ENCODE measurements around the gene PHF19.

The PHF19 gene

GRCh38 chr9:120875643-120875953 is 1.4 kb downstream of the PHF19 start:
- WGBS (ENCODE audit: extremely low coverage, insufficient coverage, insufficient read length): no CpG with 5 or more reads among the region's 7 CpGs

GRCh38 chr9:120875195-120875565 is 1.8 kb downstream of the PHF19 start:
- WGBS (ENCODE audit: extremely low coverage, insufficient coverage, insufficient read length): no CpG with 5 or more reads among the region's 4 CpGs
- no peak overlapping the region for H3K4ac ChIP-seq (ENCODE audit: low read depth, low read length)
- H3K4me2 ChIP-seq (ENCODE audit: low read length): no peak overlapping the region
- no peak overlapping the region for H3K23ac ChIP-seq (ENCODE audit: low read length)
- H3K18ac ChIP-seq (ENCODE audit: low read length): no peak overlapping the region
- H3K9me3 ChIP-seq (ENCODE audit: insufficient read depth, low read depth, low read length): peaks cover 6% of the 10 kb centered on the region
- H2AK5ac ChIP-seq (ENCODE audit: low read length): no peak overlapping the region
- H3K14ac ChIP-seq (ENCODE audit: low read length): no peak overlapping the region
- H2BK12ac ChIP-seq (ENCODE audit: low read length): no peak overlapping the region
- no peak overlapping the region for H3K27ac ChIP-seq (ENCODE audit: low read depth, low read length)
- H4K12ac ChIP-seq (ENCODE audit: low read depth, low read length): no peak overlapping the region
- H3K4me1 ChIP-seq (ENCODE audit: control insufficient read depth in 1 of 2, insufficient read depth in 2 of 2, low read length in 2 of 2): peaks cover 3% of the 10 kb centered on the region in 2 experiments
- H2BK120ac ChIP-seq (ENCODE audit: insufficient read depth, low read length, poor library complexity): no peak overlapping the region
- no peak overlapping the region for H4K91ac ChIP-seq (ENCODE audit: low read depth, low read length)
- H2BK5ac ChIP-seq (ENCODE audit: low read depth, low read length, poor library complexity): no peak overlapping the region
- no peak overlapping the region for H3K4me3 ChIP-seq (ENCODE audit: low read depth, low read length)
- peaks cover 7% of the 10 kb centered on the region for H3K27me3 ChIP-seq (ENCODE audit: insufficient read depth, low read length)
- H2AFZ ChIP-seq (ENCODE audit: insufficient read depth, low read length, poor library complexity): no peak overlapping the region
- peaks cover 5 to 11% of the 10 kb centered on the region in 2 experiments for H3K36me3 ChIP-seq (ENCODE audit: control insufficient read depth in 1 of 2, insufficient read depth in 2 of 2, low read length in 2 of 2)
- no peak overlapping the region for H4K8ac ChIP-seq (ENCODE audit: low read depth, low read length)
- no peaks in the 10 kb centered on the region for H3K79me2 ChIP-seq (ENCODE audit: control insufficient read depth, insufficient read depth, low read length, poor library complexity)
- peaks cover 2% of the 10 kb centered on the region for H3K79me1 ChIP-seq (ENCODE audit: low read length)
- DNase-seq: no peak
- H3K9ac ChIP-seq (ENCODE audit: low read length): no peak overlapping the region

More at GRCh38 chr9:120875643-120875953, 1.4 kb downstream of the PHF19 start:
- Histone ChIP-seq H3K79me1 (ENCODE audit: low read length) (peaks cover 2% of the 10 kb centered on the region), H4K8ac (ENCODE audit: low read depth, low read length) (no peak overlapping the region), H3K4me2 (ENCODE audit: low read length) (peak overlapping the region; percentile 97), H3K27ac (ENCODE audit: low read depth, low read length) (no peak overlapping the region), H2BK12ac (ENCODE audit: low read length) (no peak overlapping the region), H3K23ac (ENCODE audit: low read length) (no peak overlapping the region), H3K4me1 (ENCODE audit: control insufficient read depth in 1 of 2, insufficient read depth in 2 of 2, low read length in 2 of 2) (peaks cover 3% of the 10 kb centered on the region in 2 experiments), H3K18ac (ENCODE audit: low read length) (no peak overlapping the region), H3K36me3 (ENCODE audit: control insufficient read depth in 1 of 2, insufficient read depth in 2 of 2, low read length in 2 of 2) (peaks cover 5 to 11% of the 10 kb centered on the region in 2 experiments), H3K9me3 (ENCODE audit: insufficient read depth, low read depth, low read length) (peaks cover 6% of the 10 kb centered on the region), H3K27me3 (ENCODE audit: insufficient read depth, low read length) (peaks cover 7% of the 10 kb centered on the region), H4K12ac (ENCODE audit: low read depth, low read length) (no peak overlapping the region), H4K91ac (ENCODE audit: low read depth, low read length) (no peak overlapping the region), H3K79me2 (ENCODE audit: control insufficient read depth, insufficient read depth, low read length, poor library complexity) (no peaks in the 10 kb centered on the region), H2BK5ac (ENCODE audit: low read depth, low read length, poor library complexity) (no peak overlapping the region), H2AK5ac (ENCODE audit: low read length) (no peak overlapping the region), H3K4me3 (ENCODE audit: low read depth, low read length) (no peak overlapping the region), H3K9ac (ENCODE audit: low read length) (no peak overlapping the region), H2BK120ac (ENCODE audit: insufficient read depth, low read length, poor library complexity) (no peak overlapping the region), H3K14ac (ENCODE audit: low read length) (no peak overlapping the region), H3K4ac (ENCODE audit: low read depth, low read length) (no peak overlapping the region), H2AFZ (ENCODE audit: insufficient read depth, low read length, poor library complexity) (no peak overlapping the region)
- DNase-seq: no peak

GRCh38 chr9:120874226-120875194 is 2.5 kb downstream of the PHF19 start:
- no peak overlapping the region for H2BK120ac ChIP-seq (ENCODE audit: insufficient read depth, low read length, poor library complexity)

GRCh38 chr9:120873512-120873911 is 3.5 kb downstream of the PHF19 start:
- peaks cover 7% of the 10 kb centered on the region for H3K9me3 ChIP-seq (ENCODE audit: insufficient read depth, low read depth, low read length)
- no peak overlapping the region for H3K4ac ChIP-seq (ENCODE audit: low read depth, low read length)
- H3K9ac ChIP-seq (ENCODE audit: low read length): no peak overlapping the region
- no peak overlapping the region for H2BK5ac ChIP-seq (ENCODE audit: low read depth, low read length, poor library complexity)
- H3K4me3 ChIP-seq (ENCODE audit: low read depth, low read length): no peak overlapping the region
- H3K36me3 ChIP-seq (ENCODE audit: control insufficient read depth in 1 of 2, insufficient read depth in 2 of 2, low read length in 2 of 2): peaks cover 5 to 11% of the 10 kb centered on the region in 2 experiments
- no peak overlapping the region for H2BK12ac ChIP-seq (ENCODE audit: low read length)
- H4K91ac ChIP-seq (ENCODE audit: low read depth, low read length): no peak overlapping the region
- peaks cover 4% of the 10 kb centered on the region for H3K79me1 ChIP-seq (ENCODE audit: low read length)
- peaks cover 2% of the 10 kb centered on the region for H3K79me2 ChIP-seq (ENCODE audit: control insufficient read depth, insufficient read depth, low read length, poor library complexity)
- DNase-seq: no peak
- H3K4me1 ChIP-seq (ENCODE audit: control insufficient read depth in 1 of 2, insufficient read depth in 2 of 2, low read length in 2 of 2): peaks cover 3 to 5% of the 10 kb centered on the region in 2 experiments
- no peak overlapping the region for H4K8ac ChIP-seq (ENCODE audit: low read depth, low read length)
- peaks cover 7% of the 10 kb centered on the region for H3K27me3 ChIP-seq (ENCODE audit: insufficient read depth, low read length)
- H2AK5ac ChIP-seq (ENCODE audit: low read length): no peak overlapping the region
- H3K23ac ChIP-seq (ENCODE audit: low read length): no peak overlapping the region
- H4K12ac ChIP-seq (ENCODE audit: low read depth, low read length): no peak overlapping the region
- H2AFZ ChIP-seq (ENCODE audit: insufficient read depth, low read length, poor library complexity): no peak overlapping the region
- H3K18ac ChIP-seq (ENCODE audit: low read length): no peak overlapping the region
- no peak overlapping the region for H3K27ac ChIP-seq (ENCODE audit: low read depth, low read length)
- H2BK120ac ChIP-seq (ENCODE audit: insufficient read depth, low read length, poor library complexity): no peak overlapping the region
- no CpG with 5 or more reads among the region's 4 CpGs for WGBS (ENCODE audit: extremely low coverage, insufficient coverage, insufficient read length)
- H3K4me2 ChIP-seq (ENCODE audit: low read length): no peak overlapping the region
- no peak overlapping the region for H3K14ac ChIP-seq (ENCODE audit: low read length)

More at GRCh38 chr9:120874226-120875194, 2.5 kb downstream of the PHF19 start:
- Histone ChIP-seq H3K79me1 (ENCODE audit: low read length) (peaks cover 2% of the 10 kb centered on the region), H3K27ac (ENCODE audit: low read depth, low read length) (no peak overlapping the region), H4K91ac (ENCODE audit: low read depth, low read length) (no peak overlapping the region), H3K4ac (ENCODE audit: low read depth, low read length) (no peak overlapping the region), H3K18ac (ENCODE audit: low read length) (no peak overlapping the region), H2AFZ (ENCODE audit: insufficient read depth, low read length, poor library complexity) (no peak overlapping the region), H3K9me3 (ENCODE audit: insufficient read depth, low read depth, low read length) (peaks cover 6% of the 10 kb centered on the region), H3K4me2 (ENCODE audit: low read length) (no peak overlapping the region), H2AK5ac (ENCODE audit: low read length) (no peak overlapping the region), H3K4me3 (ENCODE audit: low read depth, low read length) (no peak overlapping the region), H3K14ac (ENCODE audit: low read length) (no peak overlapping the region), H2BK5ac (ENCODE audit: low read depth, low read length, poor library complexity) (no peak overlapping the region), H4K8ac (ENCODE audit: low read depth, low read length) (no peak overlapping the region), H3K23ac (ENCODE audit: low read length) (no peak overlapping the region), H3K79me2 (ENCODE audit: control insufficient read depth, insufficient read depth, low read length, poor library complexity) (no peaks in the 10 kb centered on the region), H3K36me3 (ENCODE audit: control insufficient read depth in 1 of 2, insufficient read depth in 2 of 2, low read length in 2 of 2) (peaks cover 5 to 11% of the 10 kb centered on the region in 2 experiments), H3K9ac (ENCODE audit: low read length) (no peak overlapping the region), H3K27me3 (ENCODE audit: insufficient read depth, low read length) (peaks cover 7% of the 10 kb centered on the region), H3K4me1 (ENCODE audit: control insufficient read depth in 1 of 2, insufficient read depth in 2 of 2, low read length in 2 of 2) (peaks cover 3% of the 10 kb centered on the region in 2 experiments), H4K12ac (ENCODE audit: low read depth, low read length) (no peak overlapping the region), H2BK12ac (ENCODE audit: low read length) (no peak overlapping the region)
- no peak for DNase-seq
- no CpG with 5 or more reads among the region's 10 CpGs for WGBS (ENCODE audit: extremely low coverage, insufficient coverage, insufficient read length)

Data from trophoblast cell (in vitro differentiated cells and primary cell).